K562 (cell line): Measurements from ENCODE around the gene MPHOSPH9. TPM values are rescaled to one million over a fixed set of nuclear protein-coding genes. Genes with fewer than 3 reads are reported as not detected.
A peak's percentile ranks its signal among the peaks of the same experiment; 100 is the strongest.

Source experiments
- ATAC-seq: fragments of 200-7000 bp; cut with Tn5 transposase; 3 replicates; pipeline ENCODE4 v1.9.1; 2020; ENCODE audit warnings: moderate library complexity
- BruUV-seq: library from RNA; stranded (reverse); fragments of 400-500 nt; replicated peaks from 2 replicates; lab custom pipeline; 2021; lab: Mats Ljungman, UMichigan
- CTCF ChIA-PET: fragments of 300-600 bp; formaldehyde crosslinking; extraction: SDS; loops from one replicate; lab custom pipeline; 2021; ENCODE audit warnings: low intra/inter-chr PET ratio; lab: Yijun Ruan, JAX
- POLR2A ChIA-PET: fragments of 300-600, 350-650 bp; sonication (Branson Sonifier 250); formaldehyde crosslinking; extraction: SDS; loops from one replicate; lab custom pipeline; 2021; ENCODE audit warnings: antibody characterized with exemption, inconsistent platforms; lab: Yijun Ruan, JAX
- DNase-seq, 4 experiments: peaks; one replicate each; pipeline versions ENCODE4 v3.0.0 to v3.0.0-alpha.2; 2011 to 2018; ENCODE audit warnings: low spot score in 3 of 4, mixed read lengths in 3 of 4; ENCODE audit errors: extremely low read depth in 1 of 4
- FAIRE-seq: peaks from 2 replicates; lab custom pipeline; 2011; peaks lifted over from hg19 to GRCh38; lab: Jason Lieb, UNC
- H2AFZ ChIP-seq: 2 replicates; pipeline ENCODE4 v1.6.0; 2011; ENCODE audit warnings: low read depth, low read length, control low read depth, inconsistent platforms
- H3K27ac ChIP-seq: fragments of 200-600 bp; 3 replicates; pipeline ENCODE4 v1.8.0; 2011; ENCODE audit warnings: low read depth, mild to moderate bottlenecking, control low read depth, inconsistent platforms, low read length, moderate library complexity, mixed read lengths; ENCODE audit errors: extremely low read depth
- H3K27me3 ChIP-seq, 2 experiments: fragments of 300-600 bp in 1 of 2; 2 replicates in 1 of 2; 3 replicates in 1 of 2; pipeline versions ENCODE4 v1.6.0 to v1.8.0; 2011; ENCODE audit warnings: inconsistent platforms in 2 of 2, low read length in 2 of 2, mild to moderate bottlenecking in 1 of 2, mixed read lengths in 1 of 2, moderate library complexity in 1 of 2; ENCODE audit not compliant: control insufficient read depth in 2 of 2, insufficient read depth in 2 of 2
- H3K36me3 ChIP-seq: fragments of 300-600 bp; 3 replicates; pipeline ENCODE4 v1.8.0; 2011; ENCODE audit warnings: mild to moderate bottlenecking, low read length, inconsistent platforms; ENCODE audit not compliant: control insufficient read depth, insufficient read depth
- H3K4me1 ChIP-seq, 2 experiments: fragments of 200-600 bp in 1 of 2; replicated peaks in 1 of 2; 2 replicates in 1 of 2; 3 replicates in 1 of 2; pipeline versions ENCODE4 v1.5.1 to v1.8.0; 2011; ENCODE audit warnings: inconsistent platforms in 2 of 2, low read length in 2 of 2, mild to moderate bottlenecking in 1 of 2, mixed read lengths in 1 of 2, moderate library complexity in 1 of 2; ENCODE audit not compliant: control insufficient read depth in 2 of 2, insufficient read depth in 2 of 2
- H3K4me2 ChIP-seq: 2 replicates; pipeline ENCODE4 v1.6.1; 2011; ENCODE audit warnings: low read length, control low read depth, inconsistent platforms, mixed read lengths; ENCODE audit not compliant: insufficient read depth
- H3K4me3 ChIP-seq: fragments of 200-600 bp; sonication (generic), shearing (Covaris generic); 2 replicates; pipeline ENCODE4 v1.5.1; 2016; ENCODE audit warnings: control low read depth, inconsistent platforms
- H3K79me2 ChIP-seq: fragments of 200-600 bp; 3 replicates; pipeline ENCODE4 v1.8.0; 2011; ENCODE audit warnings: low read length, inconsistent platforms; ENCODE audit not compliant: control insufficient read depth, insufficient read depth
- H3K9ac ChIP-seq, 2 experiments: 2 replicates each; pipeline versions ENCODE4 v1.6.0 to v1.6.1; 2011; ENCODE audit warnings: low read depth in 2 of 2, low read length in 2 of 2, control low read depth in 1 of 2, inconsistent platforms in 1 of 2, mild to moderate bottlenecking in 1 of 2, mixed read lengths in 1 of 2; ENCODE audit not compliant: insufficient read depth in 1 of 2
- H3K9me1 ChIP-seq: one replicate; pipeline ENCODE4 v1.6.0; 2011; ENCODE audit warnings: inconsistent platforms, mild to moderate bottlenecking, low read length, moderate library complexity; ENCODE audit not compliant: control insufficient read depth, insufficient read depth
- H3K9me3 ChIP-seq: replicated peaks from 2 replicates; pipeline ENCODE4 v1.5.1; 2011; ENCODE audit warnings: low read depth, low read length, inconsistent platforms; ENCODE audit not compliant: control insufficient read depth, insufficient read depth
- H4K20me1 ChIP-seq: replicated peaks from 2 replicates; pipeline ENCODE4 v1.6.1; 2011; ENCODE audit warnings: low read length, inconsistent platforms, mixed read lengths; ENCODE audit not compliant: control insufficient read depth, insufficient read depth
- BRD4 ChIP-seq: fragments of 200-600 bp; sonication (generic); IDR thresholded peaks from 2 replicates; pipeline ENCODE4 v1.6.1; 2017; ENCODE audit warnings: inconsistent platforms
- CBX1 ChIP-seq: sonication (generic); IDR thresholded peaks from 2 replicates; pipeline ENCODE4 v1.6.1; 2016; ENCODE audit warnings: antibody characterized with exemption, low read depth, mild to moderate bottlenecking
- FUS ChIP-seq: fragments of 200-400 bp; formaldehyde crosslinking; optimal IDR thresholded peaks from 2 replicates; pipeline ENCODE3; 2017; ENCODE audit warnings: low read depth, low read length
- HIVEP1 ChIP-seq: fragments of 250-450 bp; sonication (Bioruptor Pico); IDR thresholded peaks from 2 replicates; pipeline ENCODE4 v1.4.0; 2020; ENCODE audit warnings: mild to moderate bottlenecking
- NBN ChIP-seq: fragments of 450-650 bp; IDR thresholded peaks from 2 replicates; pipeline ENCODE4 v1.6.1; 2016; ENCODE audit warnings: low read depth, mild to moderate bottlenecking
- NCOA4 ChIP-seq: fragments of 450-650 bp; IDR thresholded peaks from 2 replicates; pipeline ENCODE4 v1.6.1; 2018; ENCODE audit warnings: mild to moderate bottlenecking; ENCODE audit not compliant: partially characterized antibody
- PHB2 ChIP-seq: fragments of 450-650 bp; IDR thresholded peaks from 2 replicates; pipeline ENCODE4 v1.6.1; 2017; ENCODE audit warnings: low read depth
- RFX1 ChIP-seq: fragments of 450-650 bp; IDR thresholded peaks from 2 replicates; pipeline ENCODE4 v1.6.1; 2016; ENCODE audit warnings: mild to moderate bottlenecking, moderate library complexity
- STAG1 ChIP-seq: sonication (generic); formaldehyde crosslinking; IDR thresholded peaks from 2 replicates; pipeline ENCODE4 v1.5.0; 2020; ENCODE audit warnings: missing genetic modification reagents, borderline replicate concordance
- ZNF79 ChIP-seq: fragments of 250-450 bp; sonication (Bioruptor Pico); IDR thresholded peaks from 2 replicates; pipeline ENCODE4 v1.4.0; 2020; ENCODE audit warnings: low read depth, mild to moderate bottlenecking, moderate library complexity
- WGBS: fragments of 100-300 bp; shearing (Covaris generic); methylation state at CpG from one replicate; pipeline ENCODE4 v1.1.6; 2016; ENCODE audit warnings: low coverage, mixed read lengths; ENCODE audit not compliant: insufficient coverage; ENCODE audit errors: missing lambda C conversion rate; 5-methylcytosine and 5-hydroxymethylcytosine counted together
- in situ Hi-C: fragments of 300-500 bp; cut with MboI; formaldehyde crosslinking; loops from 4 replicates; pipeline ENCODE4 v1.15.0; 2018; ENCODE audit warnings: inconsistent platforms, mixed read lengths
- intact Hi-C: fragments of 100-400 bp; cut with micrococcal nuclease; formaldehyde crosslinking; loops from 2 replicates; pipeline ENCODE4 v1.14.2; 2022
- polyA plus RNA-seq, 8 experiments: library from polyadenylated mRNA; depleted of rRNA in 4 of 8; stranded (reverse) in 5 of 8; unstranded in 3 of 8; fragments of >200 nt; fragmentation: Nextera tagmentation in 2 of 8; fragmentation: Illumina TruSeq in 1 of 8; extraction: Ambion mirVana in 2 of 8; extraction: Trizol in 1 of 8; gene quantifications; 2 replicates each; pipeline versions ENCODE4 v1.2.1 to v1.2.3, GENCODE V29; 2011 to 2014; ENCODE audit warnings: inconsistent platforms in 1 of 8, missing spikeins in 1 of 8
- total RNA-seq, 7 experiments: library from RNA; depleted of rRNA in 6 of 7; stranded (reverse); fragments of >200 nt in 6 of 7; fragmentation: Illumina TruSeq in 2 of 7; extraction: Trizol in 2 of 7; gene quantifications; 2 replicates each; pipeline versions ENCODE4 v1.2.1 to v1.2.3, GENCODE V29; 2011 to 2021; ENCODE audit warnings: low replicate concordance in 1 of 7
- TF ChIP-seq, protein P1 (sequence below): fragments of 450-650 bp; formaldehyde crosslinking; IDR thresholded peaks from 2 replicates; pipeline ENCODE4 v1.4.0; 2022; ENCODE audit warnings: missing genetic modification characterization
- TF ChIP-seq, protein P2 (sequence below): fragments of 450-650 bp; formaldehyde crosslinking; IDR thresholded peaks from 2 replicates; pipeline ENCODE4 v1.4.0; 2022; ENCODE audit warnings: mild to moderate bottlenecking, moderate library complexity
- TF ChIP-seq, protein P3 (sequence below): conservative IDR thresholded peaks from 2 replicates; pipeline ENCODE4 v1.6.1; 2011; ENCODE audit warnings: low read depth, mild to moderate bottlenecking, low read length; ENCODE audit not compliant: control insufficient read depth
- TF ChIP-seq, protein P4 (sequence below): fragments of 450-650 bp; IDR thresholded peaks from 2 replicates; pipeline ENCODE4 v1.6.1; 2017; ENCODE audit warnings: antibody characterized with exemption
- TF ChIP-seq, protein P5 (sequence below): sonication (generic); formaldehyde crosslinking; IDR thresholded peaks from 2 replicates; pipeline ENCODE4 v1.8.0; 2022; ENCODE audit warnings: mild to moderate bottlenecking, missing genetic modification reagents

The MPHOSPH9 gene
- total and polyA plus RNA-seq, 9 of the 15 experiments (the other 6 are each of a cell fraction or from before 2014, with no cell fraction given): 14.2 to 103 (median 54.5) TPM

DNA sequence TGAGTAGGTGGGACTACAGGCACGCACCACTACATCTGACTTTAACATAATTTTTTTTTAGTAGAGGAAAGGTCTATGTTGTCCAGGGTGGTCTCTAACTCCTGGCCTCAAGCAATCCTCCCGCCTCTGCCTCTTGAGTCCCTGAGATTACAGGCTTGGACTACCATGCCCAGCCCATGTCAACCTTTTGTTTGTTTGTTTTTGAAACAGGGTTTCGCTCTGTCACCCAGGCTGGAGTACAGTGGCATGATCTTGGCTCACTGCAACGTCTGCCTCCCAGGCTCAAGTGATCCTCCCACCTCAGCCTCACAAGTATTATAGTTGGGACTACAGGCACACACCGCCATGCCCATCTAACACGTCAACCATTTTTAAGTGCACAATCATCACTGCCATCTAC is 111.3 kb downstream of the MPHOSPH9 start (continued):
- TF ChIP-seq, protein P1, sequence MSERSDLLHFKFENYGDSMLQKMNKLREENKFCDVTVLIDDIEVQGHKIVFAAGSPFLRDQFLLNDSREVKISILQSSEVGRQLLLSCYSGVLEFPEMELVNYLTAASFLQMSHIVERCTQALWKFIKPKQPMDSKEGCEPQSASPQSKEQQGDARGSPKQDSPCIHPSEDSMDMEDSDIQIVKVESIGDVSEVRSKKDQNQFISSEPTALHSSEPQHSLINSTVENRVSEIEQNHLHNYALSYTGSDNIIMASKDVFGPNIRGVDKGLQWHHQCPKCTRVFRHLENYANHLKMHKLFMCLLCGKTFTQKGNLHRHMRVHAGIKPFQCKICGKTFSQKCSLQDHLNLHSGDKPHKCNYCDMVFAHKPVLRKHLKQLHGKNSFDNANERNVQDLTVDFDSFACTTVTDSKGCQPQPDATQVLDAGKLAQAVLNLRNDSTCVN (CRISPR knock-in tag): no peak
- TF ChIP-seq ZNF79 (CRISPR knock-in tag) (no peak), PHB2 (no peak), CBX1 (no peak)

DNA sequence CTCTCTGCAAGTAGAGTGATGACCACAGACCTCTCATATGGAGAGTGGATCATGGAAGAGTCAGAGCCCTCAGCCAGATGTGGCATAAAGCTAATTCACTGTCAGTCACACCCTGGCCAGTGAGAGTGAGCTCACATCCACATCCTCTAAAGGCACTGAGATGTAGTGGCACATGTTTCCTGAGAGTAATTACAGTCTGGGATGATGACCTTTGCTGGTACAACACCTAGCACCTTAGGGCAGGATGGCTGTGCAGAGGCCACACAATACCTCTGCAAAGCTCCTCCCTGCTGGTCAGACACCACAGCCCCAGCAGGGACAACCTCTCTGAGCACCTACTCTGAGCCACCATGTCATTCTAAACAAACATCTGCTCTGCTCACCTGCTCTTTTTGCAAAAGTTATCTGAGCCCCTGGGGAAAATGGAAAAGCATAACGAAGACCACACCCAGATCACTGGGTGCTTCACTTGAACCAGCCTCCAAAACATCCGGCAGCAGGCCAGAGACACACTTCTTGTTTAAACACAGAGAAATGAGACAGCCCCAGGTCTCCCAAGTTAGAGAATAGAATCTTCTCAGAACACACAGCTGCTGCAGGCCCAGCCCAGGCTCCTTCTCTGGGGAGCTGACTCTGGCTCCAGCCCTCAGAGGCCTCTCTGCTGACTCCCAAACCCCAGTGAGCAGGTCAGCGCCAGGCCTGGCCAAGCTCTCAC is 112.3 kb downstream of the MPHOSPH9 start:
- Histone ChIP-seq H3K4me1 (peaks cover 0 to 9% of the 10 kb centered on the region in 2 experiments; a peak in 2 of 5 replicates), H4K20me1 (0 out of 2 replicates have a peak, but pooled peaks cover 3% of the 10 kb centered on the region), H3K4me2 (no peak overlapping the region), H3K9ac (peak overlapping the region in 1 of 2 experiments; percentile 81; a peak in 1 of 4 replicates), H3K27ac (no peak overlapping the region), H3K36me3 (no peaks in the 10 kb centered on the region), H3K9me3 (no peaks in the 10 kb centered on the region), H3K27me3 (no peaks in the 10 kb centered on the region), H3K9me1 (no peaks in the 10 kb centered on the region), H3K79me2 (no peaks in the 10 kb centered on the region), H2AFZ (no peak overlapping the region), H3K4me3 (no peak overlapping the region)
- ChIA-PET POLR2A (interaction anchor here (0.7 to 1.9 kb wide), 3 partner anchors 10 to 1025 kb away, joined by 3 to 7 read pairs (median 3); no protein-coding TSS in a partner anchor), CTCF (no interaction called here)
- ATAC-seq (no peak; the same call in 2 of the 3 replicates), FAIRE-seq (no peak), DNase-seq (no peak)
- 61% methylated on average over 3 of the region's 3 CpGs for WGBS
- BruUV-seq: no TSS peak
- intact Hi-C loops: no loop called here
- in situ Hi-C loops: no loop called here
- TF ChIP-seq NCOA4 (no peak), NBN (no peak), BRD4 (no peak), RFX1 (no peak), FUS (no peak), HIVEP1 (no peak), STAG1 (CRISPR knock-in tag) (no peak)
- TF ChIP-seq, protein P2, sequence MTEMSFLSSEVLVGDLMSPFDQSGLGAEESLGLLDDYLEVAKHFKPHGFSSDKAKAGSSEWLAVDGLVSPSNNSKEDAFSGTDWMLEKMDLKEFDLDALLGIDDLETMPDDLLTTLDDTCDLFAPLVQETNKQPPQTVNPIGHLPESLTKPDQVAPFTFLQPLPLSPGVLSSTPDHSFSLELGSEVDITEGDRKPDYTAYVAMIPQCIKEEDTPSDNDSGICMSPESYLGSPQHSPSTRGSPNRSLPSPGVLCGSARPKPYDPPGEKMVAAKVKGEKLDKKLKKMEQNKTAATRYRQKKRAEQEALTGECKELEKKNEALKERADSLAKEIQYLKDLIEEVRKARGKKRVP (CRISPR knock-in tag): no peak
- TF ChIP-seq, protein P3, sequence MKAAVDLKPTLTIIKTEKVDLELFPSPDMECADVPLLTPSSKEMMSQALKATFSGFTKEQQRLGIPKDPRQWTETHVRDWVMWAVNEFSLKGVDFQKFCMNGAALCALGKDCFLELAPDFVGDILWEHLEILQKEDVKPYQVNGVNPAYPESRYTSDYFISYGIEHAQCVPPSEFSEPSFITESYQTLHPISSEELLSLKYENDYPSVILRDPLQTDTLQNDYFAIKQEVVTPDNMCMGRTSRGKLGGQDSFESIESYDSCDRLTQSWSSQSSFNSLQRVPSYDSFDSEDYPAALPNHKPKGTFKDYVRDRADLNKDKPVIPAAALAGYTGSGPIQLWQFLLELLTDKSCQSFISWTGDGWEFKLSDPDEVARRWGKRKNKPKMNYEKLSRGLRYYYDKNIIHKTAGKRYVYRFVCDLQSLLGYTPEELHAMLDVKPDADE: no peak
- TF ChIP-seq, protein P4, sequence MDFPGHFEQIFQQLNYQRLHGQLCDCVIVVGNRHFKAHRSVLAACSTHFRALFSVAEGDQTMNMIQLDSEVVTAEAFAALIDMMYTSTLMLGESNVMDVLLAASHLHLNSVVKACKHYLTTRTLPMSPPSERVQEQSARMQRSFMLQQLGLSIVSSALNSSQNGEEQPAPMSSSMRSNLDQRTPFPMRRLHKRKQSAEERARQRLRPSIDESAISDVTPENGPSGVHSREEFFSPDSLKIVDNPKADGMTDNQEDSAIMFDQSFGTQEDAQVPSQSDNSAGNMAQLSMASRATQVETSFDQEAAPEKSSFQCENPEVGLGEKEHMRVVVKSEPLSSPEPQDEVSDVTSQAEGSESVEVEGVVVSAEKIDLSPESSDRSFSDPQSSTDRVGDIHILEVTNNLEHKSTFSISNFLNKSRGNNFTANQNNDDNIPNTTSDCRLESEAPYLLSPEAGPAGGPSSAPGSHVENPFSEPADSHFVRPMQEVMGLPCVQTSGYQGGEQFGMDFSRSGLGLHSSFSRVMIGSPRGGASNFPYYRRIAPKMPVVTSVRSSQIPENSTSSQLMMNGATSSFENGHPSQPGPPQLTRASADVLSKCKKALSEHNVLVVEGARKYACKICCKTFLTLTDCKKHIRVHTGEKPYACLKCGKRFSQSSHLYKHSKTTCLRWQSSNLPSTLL: no peak
- TF ChIP-seq, protein P5, sequence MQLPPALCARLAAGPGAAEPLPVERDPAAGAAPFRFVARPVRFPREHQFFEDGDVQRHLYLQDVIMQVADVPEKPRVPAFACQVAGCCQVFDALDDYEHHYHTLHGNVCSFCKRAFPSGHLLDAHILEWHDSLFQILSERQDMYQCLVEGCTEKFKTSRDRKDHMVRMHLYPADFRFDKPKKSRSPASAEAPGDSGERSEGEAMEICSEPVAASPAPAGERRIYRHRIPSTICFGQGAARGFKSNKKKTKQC (CRISPR knock-in tag): no peak
